HCT116 (cell line): ENCODE results near the gene TMEM126B.

Experiments used
- YY1 ChIP-seq: IDR thresholded peaks from 2 replicates; pipeline ENCODE4 v1.6.1; 2011; ENCODE audit warnings: low read length, low read depth, moderate library complexity, mild to moderate bottlenecking; ENCODE audit not compliant: insufficient replicate concordance; ENCODE audit errors: extremely low read depth
- ZFX ChIP-seq: fragments of 450-650 bp; IDR thresholded peaks from 2 replicates; pipeline ENCODE4 v1.6.1; 2017
- ZNF274 ChIP-seq: fragments of 200-500 bp; sonication (Bioruptor generic); IDR thresholded peaks from 2 replicates; pipeline ENCODE4 v1.6.1; 2014; ENCODE audit warnings: mild to moderate bottlenecking, low read depth, low read length, inconsistent platforms
- TF ChIP-seq, protein P1 (sequence below), 3 experiments: fragments of 200-600 bp in 1 of 3; sonication (generic) in 1 of 3; IDR thresholded peaks in 2 of 3; conservative IDR thresholded peaks in 1 of 3; 2 replicates each; pipeline ENCODE4 v1.5.1; 2012 to 2017; ENCODE audit warnings: low read depth in 2 of 3, low read length in 2 of 3, antibody characterized with exemption in 1 of 3, borderline replicate concordance in 1 of 3, control low read depth in 1 of 3, mild to moderate bottlenecking in 1 of 3, mixed read lengths in 1 of 3, mixed run types in 1 of 3, moderate library complexity in 1 of 3; ENCODE audit not compliant: insufficient read depth in 1 of 3

DNA sequence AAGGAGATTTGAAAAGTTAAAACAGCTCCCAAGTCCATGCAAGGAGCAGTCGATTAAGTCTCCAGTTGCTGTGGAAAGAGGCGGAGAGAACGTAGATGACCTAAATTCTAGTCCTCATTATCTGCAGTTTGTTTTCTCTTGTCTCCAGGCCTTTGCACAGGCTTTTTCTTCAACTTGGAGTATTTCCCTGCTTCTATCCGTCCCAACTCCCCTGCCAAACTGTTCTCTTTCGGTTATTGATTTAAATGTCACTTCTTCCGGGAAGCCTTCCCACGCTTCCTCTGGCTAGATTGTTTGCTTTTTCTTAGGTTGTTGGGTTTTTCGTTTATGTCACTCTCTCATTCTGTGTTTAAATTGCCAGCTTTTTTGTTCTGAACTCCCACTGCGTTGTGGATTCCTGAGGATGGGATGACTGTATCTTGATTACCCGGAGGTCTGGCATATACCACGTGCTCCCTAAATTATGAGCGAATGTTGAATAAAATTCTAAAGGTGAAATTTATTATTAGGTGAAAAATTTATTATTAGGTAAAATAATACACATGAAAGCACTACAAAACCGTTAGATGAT is 463 bp downstream of the TMEM126B start:
- TF ChIP-seq ZFX, result no peak
- TF ChIP-seq YY1, result no peak
- TF ChIP-seq, protein P1, sequence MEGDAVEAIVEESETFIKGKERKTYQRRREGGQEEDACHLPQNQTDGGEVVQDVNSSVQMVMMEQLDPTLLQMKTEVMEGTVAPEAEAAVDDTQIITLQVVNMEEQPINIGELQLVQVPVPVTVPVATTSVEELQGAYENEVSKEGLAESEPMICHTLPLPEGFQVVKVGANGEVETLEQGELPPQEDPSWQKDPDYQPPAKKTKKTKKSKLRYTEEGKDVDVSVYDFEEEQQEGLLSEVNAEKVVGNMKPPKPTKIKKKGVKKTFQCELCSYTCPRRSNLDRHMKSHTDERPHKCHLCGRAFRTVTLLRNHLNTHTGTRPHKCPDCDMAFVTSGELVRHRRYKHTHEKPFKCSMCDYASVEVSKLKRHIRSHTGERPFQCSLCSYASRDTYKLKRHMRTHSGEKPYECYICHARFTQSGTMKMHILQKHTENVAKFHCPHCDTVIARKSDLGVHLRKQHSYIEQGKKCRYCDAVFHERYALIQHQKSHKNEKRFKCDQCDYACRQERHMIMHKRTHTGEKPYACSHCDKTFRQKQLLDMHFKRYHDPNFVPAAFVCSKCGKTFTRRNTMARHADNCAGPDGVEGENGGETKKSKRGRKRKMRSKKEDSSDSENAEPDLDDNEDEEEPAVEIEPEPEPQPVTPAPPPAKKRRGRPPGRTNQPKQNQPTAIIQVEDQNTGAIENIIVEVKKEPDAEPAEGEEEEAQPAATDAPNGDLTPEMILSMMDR (IDR thresholded peaks at IDR 0.05 in 2 of 3, conservative IDR thresholded peaks at IDR 0.05 in 1 of 3; ENCODE audit: borderline replicate concordance in 1 of 3, insufficient read depth in 1 of 3, low read depth in 2 of 3, low read length in 2 of 3), result no peak
- no peak for TF ChIP-seq ZNF274
